ENCODE results near the gene KDSR. TPM values are rescaled to one million over a fixed set of nuclear protein-coding genes. Genes with fewer than 3 reads are reported as not detected.

The KDSR gene
- total RNA-seq, 2 donors from 2014 or later: 14.5 TPM

DNA sequence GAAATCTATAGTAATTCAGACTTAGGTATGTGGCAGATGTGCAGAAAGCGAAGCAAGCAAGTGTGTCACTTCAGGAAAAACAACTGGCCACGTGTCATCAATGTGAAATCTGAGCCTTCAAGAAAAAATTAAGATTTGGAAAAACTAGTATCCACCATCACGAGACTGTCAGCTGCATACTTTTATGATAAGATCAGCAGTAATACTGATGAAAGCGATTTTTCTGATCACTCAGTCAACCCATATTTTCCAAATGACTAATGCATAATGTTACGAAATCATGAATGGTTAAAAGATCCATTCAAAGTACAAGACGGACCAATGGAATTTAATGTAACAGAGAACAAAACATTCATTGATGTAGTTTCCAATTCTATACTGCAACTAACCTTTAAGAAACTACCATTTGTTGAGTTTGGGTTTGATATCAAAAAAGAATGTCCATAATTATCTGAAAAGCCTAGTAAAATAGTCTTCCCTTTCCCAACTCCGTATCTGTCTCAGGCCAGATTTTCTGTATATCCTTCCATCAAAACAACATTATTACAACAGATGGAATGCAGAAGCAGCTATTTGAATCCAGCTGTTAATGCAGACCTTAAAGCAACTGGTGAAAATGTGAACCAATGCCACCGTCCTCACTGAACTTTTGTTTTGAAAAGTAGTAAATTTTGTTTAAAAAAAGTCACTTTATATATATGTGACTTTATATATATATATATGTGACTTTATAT lies 30.5 kb downstream of the KDSR start:
- peak overlapping the region in 3 of 4 donors; percentile 50 to 64 (median 61) for H3K27ac ChIP-seq
- no peaks in the 10 kb centered on the region for H3K4me1 ChIP-seq
- peaks cover 0 to 25% of the 10 kb centered on the region in 2 donors for H3K36me3 ChIP-seq (replicated peaks in 1 of 2; ENCODE audit: insufficient read depth in 1 of 2, low read depth in 2 of 2)
- 50 to 51% methylated on average over 8 of the region's 8 CpGs for WGBS, 2 donors
- peak; percentile 71 for ATAC-seq
- no peak for TF ChIP-seq POLR2A (IDR thresholded peaks at IDR 0.05)
- TF ChIP-seq, protein P1, sequence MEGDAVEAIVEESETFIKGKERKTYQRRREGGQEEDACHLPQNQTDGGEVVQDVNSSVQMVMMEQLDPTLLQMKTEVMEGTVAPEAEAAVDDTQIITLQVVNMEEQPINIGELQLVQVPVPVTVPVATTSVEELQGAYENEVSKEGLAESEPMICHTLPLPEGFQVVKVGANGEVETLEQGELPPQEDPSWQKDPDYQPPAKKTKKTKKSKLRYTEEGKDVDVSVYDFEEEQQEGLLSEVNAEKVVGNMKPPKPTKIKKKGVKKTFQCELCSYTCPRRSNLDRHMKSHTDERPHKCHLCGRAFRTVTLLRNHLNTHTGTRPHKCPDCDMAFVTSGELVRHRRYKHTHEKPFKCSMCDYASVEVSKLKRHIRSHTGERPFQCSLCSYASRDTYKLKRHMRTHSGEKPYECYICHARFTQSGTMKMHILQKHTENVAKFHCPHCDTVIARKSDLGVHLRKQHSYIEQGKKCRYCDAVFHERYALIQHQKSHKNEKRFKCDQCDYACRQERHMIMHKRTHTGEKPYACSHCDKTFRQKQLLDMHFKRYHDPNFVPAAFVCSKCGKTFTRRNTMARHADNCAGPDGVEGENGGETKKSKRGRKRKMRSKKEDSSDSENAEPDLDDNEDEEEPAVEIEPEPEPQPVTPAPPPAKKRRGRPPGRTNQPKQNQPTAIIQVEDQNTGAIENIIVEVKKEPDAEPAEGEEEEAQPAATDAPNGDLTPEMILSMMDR (IDR thresholded peaks at IDR 0.05): no peak
- no peaks in the 10 kb centered on the region for H3K9me3 ChIP-seq
- DNase-seq: no peak
- no peaks in the 10 kb centered on the region for H3K27me3 ChIP-seq
- intact Hi-C loops (cut with DNase I): no loop called here
- H3K4me3 ChIP-seq: no peak overlapping the region

DNA sequence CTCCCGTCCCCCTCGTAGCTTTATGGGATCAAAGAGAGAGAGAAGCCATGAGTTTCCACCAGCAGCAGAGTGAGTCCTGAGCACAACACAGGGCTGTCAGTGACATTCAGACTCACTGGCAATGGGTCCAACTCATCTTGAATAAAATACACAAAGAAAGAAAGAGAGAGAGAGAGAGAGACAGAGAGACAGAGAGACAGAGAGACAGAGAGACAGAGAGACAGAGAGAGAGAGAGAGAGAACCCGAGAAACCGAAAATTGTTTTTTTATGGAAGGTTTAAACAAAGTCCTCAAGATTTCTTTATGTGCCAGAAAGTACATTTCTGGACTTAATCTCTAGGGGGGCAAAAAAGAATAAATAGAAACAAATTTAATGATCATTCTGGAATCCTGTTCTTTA lies 35.9 kb downstream of the KDSR start:
- TF ChIP-seq, protein P1 (IDR thresholded peaks at IDR 0.05): no peak
- TF ChIP-seq POLR2A (IDR thresholded peaks at IDR 0.05): no peak
- 82 to 85% methylated on average over 4 of the region's 4 CpGs for WGBS, 2 donors
- Histone ChIP-seq H3K27ac (no peak overlapping the region), H3K9me3 (no peaks in the 10 kb centered on the region), H3K27me3 (no peaks in the 10 kb centered on the region), H3K4me1 (peaks cover 2% of the 10 kb centered on the region), H3K36me3 (replicated peaks in 1 of 2; ENCODE audit: insufficient read depth in 1 of 2, low read depth in 2 of 2) (peaks cover 0 to 18% of the 10 kb centered on the region in 2 donors), H3K4me3 (no peak overlapping the region)
- DNase-seq (no peak), ATAC-seq (no peak)
- intact Hi-C loops (cut with DNase I): no loop called here

DNA sequence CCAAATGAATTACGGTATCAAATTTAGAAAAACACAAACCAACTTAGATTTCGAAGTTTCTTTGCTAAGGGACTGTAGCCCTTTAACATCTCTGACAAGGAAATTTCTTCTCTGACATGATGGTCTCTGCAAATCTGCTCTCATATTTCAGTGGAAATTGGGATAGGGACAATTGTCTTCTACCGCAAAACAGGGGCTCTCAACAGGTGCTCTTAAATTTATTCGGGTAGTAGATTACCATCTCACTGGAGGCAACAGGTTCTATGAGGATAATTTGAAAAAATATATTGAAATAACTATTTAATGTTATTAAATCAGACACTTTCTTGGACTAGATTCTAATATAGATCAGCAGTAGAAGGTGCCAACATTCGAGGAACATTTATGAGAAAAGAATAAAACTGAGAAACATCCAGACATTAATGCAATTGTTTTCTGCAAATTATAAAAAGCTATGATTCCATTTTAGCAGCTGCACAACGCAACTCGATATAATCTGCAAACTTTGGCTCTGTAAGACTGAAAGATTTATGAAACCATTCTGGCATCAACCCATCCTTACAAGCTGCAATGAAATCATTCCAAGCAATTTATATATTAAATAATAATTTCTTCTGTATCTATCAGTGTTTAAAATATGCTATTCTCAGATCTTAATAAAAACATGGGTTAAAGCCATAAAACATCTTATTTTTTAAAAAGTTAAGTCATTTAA lies 37.4 kb downstream of the KDSR start:
- DNase-seq (no peak), ATAC-seq (no peak)
- WGBS, 2 donors: 72 to 80% methylated on average over 7 of the region's 7 CpGs
- Histone ChIP-seq H3K4me3 (no peak overlapping the region), H3K27ac (no peak overlapping the region), H3K27me3 (no peaks in the 10 kb centered on the region), H3K9me3 (no peaks in the 10 kb centered on the region), H3K4me1 (peaks cover 14% of the 10 kb centered on the region), H3K36me3 (replicated peaks in 1 of 2; ENCODE audit: insufficient read depth in 1 of 2, low read depth in 2 of 2) (peaks cover 0 to 17% of the 10 kb centered on the region in 2 donors)
- intact Hi-C loops (cut with DNase I): no loop called here
- TF ChIP-seq POLR2A (IDR thresholded peaks at IDR 0.05): no peak
- TF ChIP-seq, protein P1 (IDR thresholded peaks at IDR 0.05): no peak

DNA sequence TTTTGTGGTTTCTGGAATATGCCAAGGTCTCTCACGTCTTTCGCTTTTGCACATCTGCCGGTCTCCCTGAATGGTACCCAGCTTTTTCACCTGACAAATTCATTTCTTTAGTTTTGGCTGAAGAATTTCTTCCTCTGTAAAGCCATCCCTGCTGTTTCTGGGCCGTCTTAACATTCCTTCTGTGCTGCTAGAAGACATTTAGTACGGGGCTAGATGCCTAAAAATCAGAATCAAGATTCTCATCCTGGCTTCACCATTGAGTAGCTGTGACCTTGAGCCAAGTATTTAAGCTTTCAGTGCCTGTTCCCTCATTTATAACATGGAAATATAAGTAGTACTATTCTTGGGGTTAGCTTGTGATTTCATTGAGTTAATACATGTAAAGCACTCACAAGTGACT lies 41.0 kb downstream of the KDSR start:
- WGBS, 2 donors: 72 to 75% methylated on average over 5 of the region's 5 CpGs
- Histone ChIP-seq H3K27ac (peak overlapping the region in 3 of 4 donors; percentile 48 to 75 (median 67)), H3K4me1 (peaks cover 25% of the 10 kb centered on the region), H3K27me3 (no peaks in the 10 kb centered on the region), H3K36me3 (replicated peaks in 1 of 2; ENCODE audit: insufficient read depth in 1 of 2, low read depth in 2 of 2) (no peaks in the 10 kb centered on the region), H3K4me3 (no peak overlapping the region), H3K9me3 (no peaks in the 10 kb centered on the region)
- TF ChIP-seq, protein P1 (IDR thresholded peaks at IDR 0.05): no peak
- no peak for TF ChIP-seq POLR2A (IDR thresholded peaks at IDR 0.05)
- no peak for ATAC-seq
- intact Hi-C loops (cut with DNase I): no loop called here
- DNase-seq: no peak

Measured in body of pancreas (tissue), 4 donors.